Measurements from ENCODE around the gene ROMO1.

DNA sequence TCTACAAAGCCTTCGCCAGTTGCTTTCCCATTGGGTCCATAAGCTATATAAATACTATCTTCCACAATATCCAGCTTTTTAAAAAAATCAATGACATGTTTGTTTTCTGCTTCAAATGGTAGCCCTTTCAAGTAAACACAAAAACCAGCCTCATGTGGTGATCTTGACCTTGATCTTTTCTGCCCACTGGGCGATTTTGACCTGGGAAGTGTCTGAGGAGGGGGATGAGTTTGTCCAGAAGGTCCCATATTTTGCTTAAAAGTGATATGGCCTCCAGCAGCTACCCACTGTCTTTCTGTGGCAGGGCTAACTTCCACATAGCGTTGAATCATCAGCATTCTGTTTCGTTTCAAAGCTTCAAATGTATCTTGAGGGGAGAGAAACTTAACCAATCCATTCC lies 45.3 kb upstream of the ROMO1 start:
- TF ChIP-seq, protein P1, sequence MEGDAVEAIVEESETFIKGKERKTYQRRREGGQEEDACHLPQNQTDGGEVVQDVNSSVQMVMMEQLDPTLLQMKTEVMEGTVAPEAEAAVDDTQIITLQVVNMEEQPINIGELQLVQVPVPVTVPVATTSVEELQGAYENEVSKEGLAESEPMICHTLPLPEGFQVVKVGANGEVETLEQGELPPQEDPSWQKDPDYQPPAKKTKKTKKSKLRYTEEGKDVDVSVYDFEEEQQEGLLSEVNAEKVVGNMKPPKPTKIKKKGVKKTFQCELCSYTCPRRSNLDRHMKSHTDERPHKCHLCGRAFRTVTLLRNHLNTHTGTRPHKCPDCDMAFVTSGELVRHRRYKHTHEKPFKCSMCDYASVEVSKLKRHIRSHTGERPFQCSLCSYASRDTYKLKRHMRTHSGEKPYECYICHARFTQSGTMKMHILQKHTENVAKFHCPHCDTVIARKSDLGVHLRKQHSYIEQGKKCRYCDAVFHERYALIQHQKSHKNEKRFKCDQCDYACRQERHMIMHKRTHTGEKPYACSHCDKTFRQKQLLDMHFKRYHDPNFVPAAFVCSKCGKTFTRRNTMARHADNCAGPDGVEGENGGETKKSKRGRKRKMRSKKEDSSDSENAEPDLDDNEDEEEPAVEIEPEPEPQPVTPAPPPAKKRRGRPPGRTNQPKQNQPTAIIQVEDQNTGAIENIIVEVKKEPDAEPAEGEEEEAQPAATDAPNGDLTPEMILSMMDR (IDR thresholded peaks at IDR 0.05; ENCODE audit: low read depth, low read length): no peak
- no peak for TF ChIP-seq EZH2phosphoT487 (IDR thresholded peaks at IDR 0.05; ENCODE audit: low read depth)
